ENCODE data around the gene PRX.

Gene PRX

GRCh38 chr19:40357640-40358039, 55.5 kb downstream of the PRX start:
- no peak for DNase-seq (ENCODE audit: low spot score)
- no peak for TF ChIP-seq CTCF (IDR thresholded peaks at IDR 0.05; ENCODE audit: borderline replicate concordance, control extremely low read depth, extremely low read depth, insufficient read depth, missing control alignments)
- in situ Hi-C loops (cut with MboI; ENCODE audit: low sequenced_read_pairs, unreplicated experiment) = no loop called here

DNA sequence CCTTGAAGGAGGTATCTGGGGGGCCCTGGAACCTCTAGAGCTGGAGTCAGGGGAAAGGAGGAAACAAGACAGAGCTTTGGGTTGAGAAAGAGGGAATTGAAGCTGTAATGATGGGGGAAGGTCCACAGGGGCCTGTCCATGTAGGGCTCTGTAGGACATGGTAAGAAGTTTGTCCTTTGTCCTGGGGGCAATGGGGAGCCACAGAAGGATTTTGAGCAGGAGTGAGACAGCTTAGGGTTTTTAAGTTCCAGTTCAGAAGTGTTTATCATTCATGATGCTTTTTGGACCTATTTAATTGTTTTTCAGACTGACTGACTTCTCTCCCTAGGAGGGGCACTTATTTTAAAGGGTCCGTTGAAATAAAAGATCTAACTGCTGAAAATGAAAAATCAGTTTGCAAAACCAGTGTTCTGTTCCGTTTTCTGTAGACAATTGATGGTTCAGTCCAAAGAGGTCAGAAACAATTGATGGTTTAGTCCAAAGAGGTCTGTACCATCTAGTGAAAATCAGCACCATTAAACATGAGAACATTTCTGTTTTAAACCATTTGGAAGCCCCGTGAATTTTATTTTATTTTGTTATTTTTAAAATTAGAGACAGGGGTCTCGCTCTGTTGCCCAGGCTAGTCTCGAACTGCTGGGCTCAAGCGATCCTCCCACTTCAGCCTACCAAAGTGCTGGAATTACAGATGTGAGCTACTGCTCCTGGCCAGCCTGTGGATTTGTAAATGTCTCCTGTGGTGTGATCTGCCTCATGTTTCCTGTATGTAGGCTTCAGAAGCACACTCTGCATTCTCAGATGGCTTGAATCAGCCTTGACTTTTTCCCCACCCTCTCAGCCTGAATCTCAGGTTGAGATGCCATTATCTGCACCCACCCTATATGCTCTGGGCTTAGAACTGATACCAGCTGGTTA, 56.2 kb downstream of the PRX start:
- in situ Hi-C loops (cut with MboI; ENCODE audit: low sequenced_read_pairs, unreplicated experiment) = no loop called here
- no peak for DNase-seq (ENCODE audit: low spot score)
- no peak for TF ChIP-seq CTCF (IDR thresholded peaks at IDR 0.05; ENCODE audit: borderline replicate concordance, control extremely low read depth, extremely low read depth, insufficient read depth, missing control alignments)

DNA sequence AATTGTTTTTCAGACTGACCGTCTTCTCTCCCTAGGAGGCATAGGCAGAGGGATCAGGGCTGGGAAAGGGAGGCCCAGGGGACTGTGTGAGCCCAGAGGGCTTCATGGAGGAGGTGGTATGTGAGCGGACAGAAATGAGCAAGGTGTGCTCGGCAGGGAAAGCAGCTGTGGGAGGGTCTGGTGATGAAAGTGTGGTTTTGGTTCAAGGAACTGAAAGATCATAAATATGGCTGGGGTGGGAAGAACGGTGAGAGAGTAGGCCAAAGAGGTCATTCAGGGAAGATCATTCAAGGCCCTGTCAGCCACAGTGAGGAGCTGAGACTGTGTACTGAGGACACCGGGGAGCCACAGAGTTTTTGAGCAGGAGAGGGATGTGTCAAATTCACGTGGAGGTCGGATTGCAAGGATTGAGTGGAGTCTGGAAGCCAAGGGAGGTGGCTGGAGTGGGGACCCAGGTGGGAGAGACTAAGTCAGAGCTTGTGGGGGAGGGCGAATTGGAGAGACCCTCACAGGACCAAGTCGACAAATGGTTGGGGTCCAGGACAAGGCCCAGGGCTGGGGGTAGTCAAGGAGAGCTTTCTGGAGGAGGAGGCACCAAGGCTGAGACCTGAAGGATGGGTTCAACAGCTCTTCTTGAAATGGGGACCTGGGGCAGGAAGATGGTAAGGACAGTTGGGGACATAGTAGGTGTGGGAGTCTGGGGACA, 57.0 kb downstream of the PRX start:
- in situ Hi-C loops (cut with MboI; ENCODE audit: low sequenced_read_pairs, unreplicated experiment) = no loop called here
- peak; percentile 61 for DNase-seq (ENCODE audit: low spot score)
- TF ChIP-seq CTCF (IDR thresholded peaks at IDR 0.05; ENCODE audit: borderline replicate concordance, control extremely low read depth, extremely low read depth, insufficient read depth, missing control alignments) = no peak

- in situ Hi-C loops (cut with MboI; ENCODE audit: low sequenced_read_pairs, unreplicated experiment) = no loop called here
- no peak for DNase-seq (ENCODE audit: low spot score)
- TF ChIP-seq CTCF (IDR thresholded peaks at IDR 0.05; ENCODE audit: borderline replicate concordance, control extremely low read depth, extremely low read depth, insufficient read depth, missing control alignments) = no peak
These were observed 64.1 kb downstream of the PRX start for GRCh38 chr19:40348961-40349507.

DNA sequence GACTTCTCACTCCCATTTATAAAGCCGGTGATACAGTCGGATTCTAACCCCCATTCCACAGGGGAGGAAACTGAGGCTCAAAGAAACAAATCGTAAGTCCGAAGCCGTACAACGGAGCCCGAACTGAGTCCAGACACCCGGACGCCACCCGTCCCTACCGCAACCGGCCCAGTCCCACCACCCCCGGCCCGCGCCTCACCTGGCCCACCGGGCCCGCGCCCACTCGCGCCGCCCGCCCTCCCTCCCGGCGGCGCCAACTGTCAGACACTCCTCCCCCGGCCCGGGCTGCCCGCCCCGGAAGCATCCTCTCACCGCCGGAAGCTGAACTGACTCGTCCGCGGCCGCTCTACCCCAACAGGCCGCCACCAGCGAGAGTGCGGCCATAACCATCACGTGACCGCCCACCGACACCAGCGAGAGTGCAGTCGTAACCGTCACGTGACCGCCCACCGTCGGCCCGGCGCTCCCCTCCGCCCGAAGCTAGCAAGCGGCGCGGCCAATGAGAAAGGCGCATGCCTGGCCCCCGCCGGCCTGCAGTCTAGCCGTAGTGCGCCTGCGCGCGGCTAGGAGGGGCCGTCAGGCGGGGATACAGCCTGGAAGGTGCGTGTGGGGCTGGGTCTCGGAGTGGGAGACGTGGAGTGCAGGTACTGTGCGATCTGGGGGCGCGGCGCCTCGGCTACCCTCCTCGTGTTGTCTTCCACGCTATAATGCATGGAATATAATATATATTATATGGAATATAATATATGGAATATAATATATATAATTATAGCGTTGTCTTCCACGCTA, 64.9 kb downstream of the PRX start, which contains the start of the genes C19orf47 and PLD3:
Gene C19orf47, minus strand, starts transcription at position 273 of the 789 bp plus-strand sequence. CDS start 6,540 bp downstream, outside the sequence.
Gene PLD3, plus strand, starts transcription at position 571 of the 789 bp plus-strand sequence. CDS start 17,789 bp downstream, outside the sequence.
- DNase-seq (ENCODE audit: low spot score) = peak; percentile 100
- in situ Hi-C loops (cut with MboI; ENCODE audit: low sequenced_read_pairs, unreplicated experiment) = no loop called here
- TF ChIP-seq CTCF (IDR thresholded peaks at IDR 0.05; ENCODE audit: borderline replicate concordance, control extremely low read depth, extremely low read depth, insufficient read depth, missing control alignments) = peak; percentile 6

GRCh38 chr19:40344422-40344821, 68.8 kb downstream of the PRX start:
- no peak for DNase-seq (ENCODE audit: low spot score)
- in situ Hi-C loops (cut with MboI; ENCODE audit: low sequenced_read_pairs, unreplicated experiment) = no loop called here
- no peak for TF ChIP-seq CTCF (IDR thresholded peaks at IDR 0.05; ENCODE audit: borderline replicate concordance, control extremely low read depth, extremely low read depth, insufficient read depth, missing control alignments)
